Activated CD4-positive, CD25-positive, alpha-beta regulatory T cell treated with anti-CD3 and anti-CD28 coated beads, Interleukin-2, amount 50 U/mL, for 16 hours (primary cell): Measurements from ENCODE around the gene CST4.
"Not testable (repeated sequence)": the region's sequence is repeated elsewhere in the genome, so short reads cannot be mapped to it uniquely, and the experiment has no call there.

Experiments used
- DNase-seq: peaks from one replicate; pipeline ENCODE4 v3.0.0-alpha.2; 2020; ENCODE audit warnings: low read depth, low spot score

The CST4 gene

GRCh38 chr20:23641936-23642751 is 46.7 kb downstream of the CST4 start:
- DNase-seq, result no peak

GRCh38 chr20:23640671-23641667 is 47.9 kb downstream of the CST4 start:
- DNase-seq, result no peak

- no peak for DNase-seq
Observed at GRCh38 chr20:23640018-23640601, 48.7 kb downstream of the CST4 start.

- no peak for DNase-seq
Observed at GRCh38 chr20:23639490-23639958, 49.3 kb downstream of the CST4 start.

GRCh38 chr20:23638309-23638708 is 50.5 kb downstream of the CST4 start:
- DNase-seq, result no peak

- DNase-seq, result no peak
Observed at GRCh38 chr20:23637282-23638221, 51.3 kb downstream of the CST4 start, which contains the start of gene CST3. Gene CST3 (minus strand): TSS chr20:23637955. CDS start chr20:23637862, 93 bp downstream.

GRCh38 chr20:23636908-23637281 is 51.9 kb downstream of the CST4 start:
- no peak for DNase-seq

- DNase-seq, result no peak
Observed at GRCh38 chr20:23636182-23636907, 52.5 kb downstream of the CST4 start.

- not testable (repeated sequence) for DNase-seq
Observed at GRCh38 chr20:23635768-23636090, 53.1 kb downstream of the CST4 start.
